Measurements from ENCODE around the gene NRF1. TPM values are rescaled to one million over a fixed set of nuclear protein-coding genes. Genes with fewer than 3 reads are reported as not detected.
"Not testable (repeated sequence)": the region's sequence is repeated elsewhere in the genome, so short reads cannot be mapped to it uniquely, and the experiment has no call there.

NRF1 gene
- total RNA-seq, 1 donor from 2014 or later = 6.6 TPM

- H3K4me3 ChIP-seq (ENCODE audit: low read depth, low read length) = no peak overlapping the region
- no peak for TF ChIP-seq CTCF (conservative IDR thresholded peaks at IDR 0.05; ENCODE audit: low read depth, low read length)
- no peak for DNase-seq (ENCODE audit: low read depth)
These were observed 58.4 kb downstream of the NRF1 start for GRCh38 chr7:129669901-129670300.

DNA sequence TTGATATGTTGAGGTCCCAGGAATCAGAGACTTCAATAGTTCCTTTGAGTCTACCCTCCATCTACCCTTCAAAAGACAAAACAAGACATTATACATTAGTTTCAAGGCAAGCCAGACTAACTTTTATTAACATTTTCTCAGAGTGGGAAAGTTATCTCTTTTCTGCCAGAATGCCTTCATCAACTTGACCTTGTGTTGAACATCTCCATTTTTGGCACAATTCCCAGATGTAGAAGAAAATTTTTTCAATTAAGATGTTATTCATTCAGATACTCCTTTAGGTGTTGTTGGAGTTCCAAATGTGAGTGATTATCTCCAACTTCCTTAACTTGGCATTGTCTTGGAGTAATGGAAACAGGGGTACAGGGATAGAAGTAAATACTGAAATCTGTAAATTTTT, 59.1 kb downstream of the NRF1 start:
- H3K4me3 ChIP-seq (ENCODE audit: low read depth, low read length) = no peak overlapping the region
- no peak for DNase-seq (ENCODE audit: low read depth)
- no peak for TF ChIP-seq CTCF (conservative IDR thresholded peaks at IDR 0.05; ENCODE audit: low read depth, low read length)

DNA sequence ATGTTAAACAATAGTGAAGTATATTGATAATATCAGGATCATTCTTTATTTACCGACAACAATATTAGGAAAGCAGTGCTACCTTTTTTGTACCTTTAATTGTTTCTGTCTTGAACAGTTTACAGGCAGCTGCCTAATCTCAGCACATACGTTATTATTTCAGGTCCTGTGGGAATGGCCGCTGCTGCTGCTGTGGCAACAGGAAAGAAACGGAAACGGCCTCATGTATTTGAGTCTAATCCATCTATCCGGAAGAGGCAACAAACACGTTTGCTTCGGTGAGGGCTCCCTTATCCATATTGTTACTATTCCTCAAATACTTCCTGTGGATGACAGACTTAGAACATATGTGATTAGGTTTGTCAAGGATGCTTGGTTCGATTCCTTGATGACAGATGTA, 59.7 kb downstream of the NRF1 start:
- no peak overlapping the region for H3K4me3 ChIP-seq (ENCODE audit: low read depth, low read length)
- DNase-seq (ENCODE audit: low read depth) = no peak
- no peak for TF ChIP-seq CTCF (conservative IDR thresholded peaks at IDR 0.05; ENCODE audit: low read depth, low read length)

- not testable (repeated sequence) for H3K4me3 ChIP-seq (ENCODE audit: low read depth, low read length); DNase-seq (ENCODE audit: low read depth)
These were observed 63.0 kb downstream of the NRF1 start for GRCh38 chr7:129674475-129674874.

GRCh38 chr7:129675521-129675920, 64.0 kb downstream of the NRF1 start:
- no peak overlapping the region for H3K4me3 ChIP-seq (ENCODE audit: low read depth, low read length)
- DNase-seq (ENCODE audit: low read depth) = no peak
- no peak for TF ChIP-seq CTCF (conservative IDR thresholded peaks at IDR 0.05; ENCODE audit: low read depth, low read length)

GRCh38 chr7:129676017-129676897, 64.7 kb downstream of the NRF1 start:
- no peak overlapping the region for H3K4me3 ChIP-seq (ENCODE audit: low read depth, low read length)
- DNase-seq (ENCODE audit: low read depth) = no peak
- no peak for TF ChIP-seq CTCF (conservative IDR thresholded peaks at IDR 0.05; ENCODE audit: low read depth, low read length)

GRCh38 chr7:129677796-129678195, 66.3 kb downstream of the NRF1 start:
- H3K4me3 ChIP-seq (ENCODE audit: low read depth, low read length) = no peak overlapping the region
- no peak for DNase-seq (ENCODE audit: low read depth)
- TF ChIP-seq CTCF (conservative IDR thresholded peaks at IDR 0.05; ENCODE audit: low read depth, low read length) = no peak
